ENCODE results near the gene MCL1.

MCL1 gene

GRCh38 chr1:150535511-150536287, 43.7 kb downstream of the MCL1 start:
- no peak for DNase-seq

- DNase-seq, result no peak
These were observed 45.4 kb downstream of the MCL1 start for GRCh38 chr1:150534002-150534401.

DNA sequence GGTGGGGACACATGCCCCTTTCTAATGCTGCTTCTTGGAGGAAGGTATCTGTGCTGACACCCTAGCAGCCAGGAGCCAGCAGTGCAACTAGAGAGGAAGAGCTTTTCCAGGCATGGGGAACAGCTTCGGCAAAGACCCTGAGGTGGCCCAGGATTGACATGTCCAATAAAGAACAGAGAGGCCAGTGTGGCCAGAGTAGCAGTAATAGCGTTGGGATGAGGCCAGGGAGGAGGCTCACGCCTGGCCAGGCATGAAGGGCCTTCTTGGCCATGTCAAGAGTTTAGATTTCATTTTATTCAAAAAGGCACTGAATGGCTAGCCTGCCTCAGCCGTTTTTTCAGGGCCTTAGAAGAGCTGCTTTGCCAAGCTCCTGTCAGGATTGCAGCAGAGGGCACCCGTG, 46.5 kb downstream of the MCL1 start:
- no peak for DNase-seq

GRCh38 chr1:150530491-150531159, 48.8 kb downstream of the MCL1 start:
- no peak for DNase-seq

- DNase-seq, result no peak
These were observed 50.4 kb downstream of the MCL1 start for GRCh38 chr1:150529017-150529416.

- no peak for DNase-seq
These were observed 51.2 kb downstream of the MCL1 start for GRCh38 chr1:150528196-150528595.

- DNase-seq, result no peak
These were observed 54.1 kb downstream of the MCL1 start for GRCh38 chr1:150525348-150525747.

All from activated CD4-positive, CD25-positive, alpha-beta regulatory T cell treated with anti-CD3 and anti-CD28 coated beads, Interleukin-2, amount 50 U/mL, for 72 hours (primary cell).